Measurements from ENCODE around the gene RAB11A.
"Not testable (repeated sequence)": the region's sequence is repeated elsewhere in the genome, so short reads cannot be mapped to it uniquely, and the experiment has no call there.

RAB11A gene

GRCh38 chr15:65851981-65852380 is 17.3 kb upstream of the RAB11A start:
- Histone ChIP-seq H3K36me3 (ENCODE audit: insufficient read depth, low read length) (no peaks in the 10 kb centered on the region), H3K27me3 (ENCODE audit: control insufficient read depth, insufficient read depth, low read length) (peaks cover 4% of the 10 kb centered on the region), H3K4me2 (ENCODE audit: low read length) (no peak overlapping the region), H3K4me3 (ENCODE audit: low read length) (no peak overlapping the region), H3K9ac (ENCODE audit: low read depth, low read length) (no peak overlapping the region), H3K9me3 (replicated peaks; ENCODE audit: low read length) (no peaks in the 10 kb centered on the region), H3K4me1 (ENCODE audit: control insufficient read depth, insufficient read depth, low read length) (no peaks in the 10 kb centered on the region)

DNA sequence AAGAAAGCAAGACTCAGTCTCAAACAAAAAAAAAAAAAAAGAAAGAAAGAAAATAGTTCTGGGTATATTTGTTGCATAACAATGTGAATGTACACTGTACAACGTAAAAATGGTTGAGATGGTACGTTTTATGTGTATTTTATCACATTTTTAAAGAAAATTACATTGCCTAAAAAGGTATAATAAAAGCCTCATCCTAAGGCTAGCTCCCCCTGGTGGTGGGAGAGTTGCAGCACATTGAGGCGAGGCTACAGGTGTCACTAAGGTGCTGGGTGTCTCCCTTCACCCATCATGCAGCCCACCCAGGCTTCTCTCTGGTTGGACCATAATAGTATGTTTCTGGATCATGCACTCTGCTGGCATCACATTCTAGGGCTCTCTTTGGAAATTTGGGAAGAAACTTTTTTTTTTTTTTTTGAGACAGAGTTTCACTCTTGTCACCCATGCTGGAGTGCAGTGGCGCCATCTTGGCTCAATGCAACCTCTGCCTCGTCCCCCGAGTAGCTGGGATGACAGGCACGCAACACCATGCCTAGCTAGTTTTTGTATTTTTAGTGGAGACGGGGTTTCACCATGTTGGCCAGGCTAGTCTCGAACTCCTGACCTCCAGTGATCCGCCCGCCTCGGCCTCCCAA is 12.4 kb upstream of the RAB11A start:
- Histone ChIP-seq H3K9ac (ENCODE audit: low read depth, low read length) (no peak overlapping the region), H3K4me2 (ENCODE audit: low read length) (no peak overlapping the region)

DNA sequence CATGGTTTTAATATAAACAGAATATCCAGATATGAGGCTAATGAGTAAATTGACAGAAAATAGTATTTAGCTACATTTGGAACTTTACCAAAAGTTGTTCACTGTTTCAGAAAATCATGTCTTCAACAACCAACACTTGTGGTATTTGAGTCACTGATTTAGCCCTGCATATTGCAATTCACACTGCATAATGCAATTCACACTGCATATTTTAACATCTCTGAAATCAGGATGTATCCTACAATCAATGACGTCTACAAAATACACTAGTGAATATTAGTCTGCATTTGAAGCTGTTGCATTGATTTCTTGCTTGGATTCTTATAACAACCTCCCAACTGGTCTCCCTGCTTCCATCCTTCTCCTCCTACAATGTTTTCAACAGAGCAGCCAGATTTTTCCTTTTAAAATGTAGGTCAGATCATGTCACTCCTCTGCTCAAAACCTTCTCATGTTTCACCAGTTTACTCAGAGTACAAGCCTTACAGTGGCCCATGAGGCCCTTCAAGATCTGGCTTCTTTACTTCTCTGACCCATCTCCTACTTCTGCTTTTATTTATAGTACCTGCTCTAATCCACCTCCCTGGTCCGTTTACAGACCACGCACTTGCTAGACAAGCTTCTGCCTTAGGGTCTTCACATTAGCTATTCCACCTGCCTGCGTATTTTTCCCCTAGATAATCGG is 11.4 kb upstream of the RAB11A start:
- Histone ChIP-seq H3K9me3 (replicated peaks; ENCODE audit: low read length) (no peaks in the 10 kb centered on the region), H3K27me3 (ENCODE audit: control insufficient read depth, insufficient read depth, low read length) (peaks cover 4% of the 10 kb centered on the region), H3K36me3 (ENCODE audit: insufficient read depth, low read length) (no peaks in the 10 kb centered on the region), H3K4me3 (ENCODE audit: low read length) (no peak overlapping the region), H3K4me2 (ENCODE audit: low read length) (no peak overlapping the region), H3K9ac (ENCODE audit: low read depth, low read length) (no peak overlapping the region), H3K4me1 (ENCODE audit: control insufficient read depth, insufficient read depth, low read length) (no peaks in the 10 kb centered on the region)

More for the DNA sequence above, 12.4 kb upstream of the RAB11A start:
- no peaks in the 10 kb centered on the region for H3K4me1 ChIP-seq (ENCODE audit: control insufficient read depth, insufficient read depth, low read length)
- peaks cover 4% of the 10 kb centered on the region for H3K27me3 ChIP-seq (ENCODE audit: control insufficient read depth, insufficient read depth, low read length)
- H3K9me3 ChIP-seq (replicated peaks; ENCODE audit: low read length), result no peaks in the 10 kb centered on the region
- H3K4me3 ChIP-seq (ENCODE audit: low read length), result no peak overlapping the region
- no peaks in the 10 kb centered on the region for H3K36me3 ChIP-seq (ENCODE audit: insufficient read depth, low read length)

DNA sequence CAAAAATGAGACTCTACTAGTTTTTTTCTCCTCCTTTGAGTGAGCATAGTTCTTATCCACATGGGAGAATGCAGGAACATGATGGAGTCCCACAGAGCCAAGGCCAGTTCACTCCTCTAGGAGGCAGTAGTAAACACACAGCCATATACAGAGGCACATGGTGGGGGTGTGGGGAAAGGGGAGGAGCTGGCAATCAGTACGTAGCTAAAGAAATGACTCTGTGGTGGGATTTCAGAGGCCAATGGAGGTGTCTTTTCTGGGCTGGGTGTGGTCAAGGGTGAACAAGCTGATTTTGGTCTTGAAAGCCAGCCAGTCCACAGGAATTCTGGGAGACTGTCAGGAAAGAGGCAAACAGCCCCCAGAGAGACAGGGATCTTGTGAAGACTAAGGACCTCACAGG is 6.6 kb upstream of the RAB11A start:
- Histone ChIP-seq H3K27me3 (ENCODE audit: control insufficient read depth, insufficient read depth, low read length) (peaks cover 4% of the 10 kb centered on the region), H3K4me1 (ENCODE audit: control insufficient read depth, insufficient read depth, low read length) (no peaks in the 10 kb centered on the region), H3K36me3 (ENCODE audit: insufficient read depth, low read length) (no peaks in the 10 kb centered on the region), H3K4me3 (ENCODE audit: low read length) (no peak overlapping the region), H3K9ac (ENCODE audit: low read depth, low read length) (no peak overlapping the region), H3K9me3 (replicated peaks; ENCODE audit: low read length) (no peaks in the 10 kb centered on the region), H3K4me2 (ENCODE audit: low read length) (no peak overlapping the region)

GRCh38 chr15:65863106-65863505 is 6.2 kb upstream of the RAB11A start:
- Histone ChIP-seq H3K36me3 (ENCODE audit: insufficient read depth, low read length) (no peaks in the 10 kb centered on the region), H3K9me3 (replicated peaks; ENCODE audit: low read length) (no peaks in the 10 kb centered on the region), H3K4me3 (ENCODE audit: low read length) (no peak overlapping the region), H3K27me3 (ENCODE audit: control insufficient read depth, insufficient read depth, low read length) (peaks cover 4% of the 10 kb centered on the region), H3K4me2 (ENCODE audit: low read length) (no peak overlapping the region), H3K4me1 (ENCODE audit: control insufficient read depth, insufficient read depth, low read length) (no peaks in the 10 kb centered on the region), H3K9ac (ENCODE audit: low read depth, low read length) (no peak overlapping the region)

DNA sequence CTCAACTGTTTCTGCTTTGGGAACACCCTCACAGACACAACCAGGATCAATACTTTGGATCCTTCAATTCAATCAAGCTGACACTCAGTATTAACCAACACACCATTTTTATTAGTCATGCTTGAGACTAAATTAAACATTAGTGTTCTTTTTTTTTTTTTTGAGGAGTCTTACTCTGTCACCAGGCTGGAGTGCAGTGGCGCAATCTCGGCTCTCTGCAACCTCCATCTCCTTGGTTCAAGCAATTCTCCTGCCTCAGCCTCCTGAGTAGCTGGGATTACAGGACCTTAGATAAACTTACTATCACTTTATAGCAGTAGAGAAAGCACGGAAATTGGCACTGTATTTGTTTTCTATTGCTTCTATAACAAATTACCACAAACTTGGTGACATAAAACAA is 2.0 kb upstream of the RAB11A start:
- Histone ChIP-seq H3K9ac (ENCODE audit: low read depth, low read length) (no peak overlapping the region), H3K4me1 (ENCODE audit: control insufficient read depth, insufficient read depth, low read length) (peaks cover 7% of the 10 kb centered on the region), H3K36me3 (ENCODE audit: insufficient read depth, low read length) (no peaks in the 10 kb centered on the region), H3K4me3 (ENCODE audit: low read length) (no peak overlapping the region), H3K4me2 (ENCODE audit: low read length) (no peak overlapping the region), H3K27me3 (ENCODE audit: control insufficient read depth, insufficient read depth, low read length) (no peaks in the 10 kb centered on the region), H3K9me3 (replicated peaks; ENCODE audit: low read length) (no peaks in the 10 kb centered on the region)

DNA sequence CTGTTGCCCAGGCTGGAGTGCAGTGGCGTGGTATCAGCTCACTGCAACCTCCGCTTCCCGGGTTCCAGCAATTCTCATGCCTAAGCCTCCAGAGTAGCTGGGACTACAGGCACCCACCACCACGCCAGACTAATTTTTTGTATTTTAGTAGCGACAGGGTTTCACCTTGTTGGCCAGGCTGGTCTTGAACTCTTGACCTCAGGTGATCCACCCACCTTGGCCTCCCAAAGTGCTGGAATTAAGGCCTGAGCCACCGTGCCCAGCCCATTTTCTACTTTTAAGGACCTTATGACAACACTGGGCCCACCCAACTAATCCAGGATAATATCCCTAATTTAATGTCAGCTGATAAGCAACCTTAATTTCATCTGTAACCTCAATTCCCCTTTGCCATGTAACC is 1.4 kb upstream of the RAB11A start:
- H3K4me1 ChIP-seq (ENCODE audit: control insufficient read depth, insufficient read depth, low read length), result peaks cover 14% of the 10 kb centered on the region
- H3K36me3 ChIP-seq (ENCODE audit: insufficient read depth, low read length); H3K9me3 ChIP-seq (replicated peaks; ENCODE audit: low read length); H3K4me2 ChIP-seq (ENCODE audit: low read length); H3K9ac ChIP-seq (ENCODE audit: low read depth, low read length); H3K27me3 ChIP-seq (ENCODE audit: control insufficient read depth, insufficient read depth, low read length); H3K4me3 ChIP-seq (ENCODE audit: low read length): not testable (repeated sequence)

DNA sequence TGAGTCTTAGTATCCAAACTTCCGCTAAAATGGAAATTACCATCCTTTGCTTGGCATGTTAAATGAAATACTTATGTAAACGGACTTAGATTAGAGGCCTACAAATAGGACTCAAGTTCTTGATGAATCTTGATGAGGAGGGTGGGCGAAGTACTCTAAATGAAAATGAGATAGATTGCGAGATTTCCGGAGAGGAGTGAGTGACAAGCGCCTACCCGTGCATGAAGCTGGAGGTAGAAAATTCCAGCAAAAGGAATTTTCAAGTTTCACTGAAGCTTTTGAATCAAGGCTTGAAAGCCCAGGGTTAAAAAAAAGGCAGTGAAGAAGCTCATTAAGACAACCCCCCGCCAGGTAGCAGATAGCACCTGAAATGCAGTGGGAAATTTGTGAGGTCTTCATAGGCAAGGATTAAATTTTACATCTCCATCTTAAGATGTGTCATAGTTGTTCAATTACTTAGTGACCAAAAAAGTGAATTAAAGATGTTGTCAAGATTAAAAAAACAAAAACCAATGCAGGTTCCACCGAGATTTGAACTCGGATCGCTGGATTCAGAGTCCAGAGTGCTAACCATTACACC is 655 bp upstream of the RAB11A start:
- Histone ChIP-seq H3K27me3 (ENCODE audit: control insufficient read depth, insufficient read depth, low read length) (no peaks in the 10 kb centered on the region), H3K4me1 (ENCODE audit: control insufficient read depth, insufficient read depth, low read length) (peaks cover 18% of the 10 kb centered on the region), H3K9me3 (replicated peaks; ENCODE audit: low read length) (no peaks in the 10 kb centered on the region), H3K36me3 (ENCODE audit: insufficient read depth, low read length) (no peaks in the 10 kb centered on the region), H3K9ac (ENCODE audit: low read depth, low read length) (peak overlapping the region; percentile 94), H3K4me2 (ENCODE audit: low read length) (no peak overlapping the region), H3K4me3 (ENCODE audit: low read length) (peak overlapping the region; percentile 95)

- H3K9me3 ChIP-seq (replicated peaks; ENCODE audit: low read length), result no peaks in the 10 kb centered on the region
- peaks cover 18% of the 10 kb centered on the region for H3K4me1 ChIP-seq (ENCODE audit: control insufficient read depth, insufficient read depth, low read length)
- H3K9ac ChIP-seq (ENCODE audit: low read depth, low read length), result peak overlapping the region; percentile 94
- H3K4me2 ChIP-seq (ENCODE audit: low read length), result peak overlapping the region; percentile 85
- no peaks in the 10 kb centered on the region for H3K27me3 ChIP-seq (ENCODE audit: control insufficient read depth, insufficient read depth, low read length)
- peaks cover 6% of the 10 kb centered on the region for H3K36me3 ChIP-seq (ENCODE audit: insufficient read depth, low read length)
- peak overlapping the region; percentile 95 for H3K4me3 ChIP-seq (ENCODE audit: low read length)
Measured at GRCh38 chr15:65869954-65870871, 922 bp downstream of the RAB11A start.

DNA sequence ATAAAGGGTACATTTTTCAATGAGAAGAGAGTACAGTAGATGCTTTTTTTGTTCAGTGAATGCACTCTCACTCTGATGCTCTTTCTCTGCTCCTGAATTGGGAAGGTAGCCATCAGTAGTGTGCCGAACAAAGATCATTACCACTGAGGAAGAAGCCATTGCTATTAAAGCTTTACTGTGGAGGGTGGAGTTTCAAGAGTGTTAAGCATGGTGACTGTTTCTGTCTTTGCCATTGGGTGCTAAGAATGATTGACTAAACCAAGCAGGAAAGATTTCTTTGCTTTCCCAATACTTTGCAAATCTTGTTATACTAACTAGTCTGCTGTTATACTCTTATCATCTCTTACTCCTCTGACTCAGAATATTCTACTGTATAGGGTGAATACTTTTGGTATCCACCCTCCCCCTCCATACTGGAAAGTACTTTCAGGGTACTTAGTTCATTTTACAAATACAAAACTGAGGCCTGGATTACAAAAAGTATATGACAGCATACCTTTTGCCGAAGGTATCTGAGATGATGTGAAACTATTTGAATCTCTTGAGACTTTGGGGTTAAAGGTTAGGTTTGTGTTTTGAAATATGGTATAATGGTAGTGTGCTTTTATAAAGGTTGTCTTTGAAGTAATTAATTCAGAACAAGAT is 1.7 kb downstream of the RAB11A start:
- H3K4me2 ChIP-seq (ENCODE audit: low read length), result peak overlapping the region; percentile 85
- peaks cover 6% of the 10 kb centered on the region for H3K36me3 ChIP-seq (ENCODE audit: insufficient read depth, low read length)
- peak overlapping the region; percentile 95 for H3K4me3 ChIP-seq (ENCODE audit: low read length)
- H3K9me3 ChIP-seq (replicated peaks; ENCODE audit: low read length), result no peaks in the 10 kb centered on the region
- H3K4me1 ChIP-seq (ENCODE audit: control insufficient read depth, insufficient read depth, low read length), result peaks cover 18% of the 10 kb centered on the region
- peak overlapping the region; percentile 94 for H3K9ac ChIP-seq (ENCODE audit: low read depth, low read length)
- H3K27me3 ChIP-seq (ENCODE audit: control insufficient read depth, insufficient read depth, low read length), result no peaks in the 10 kb centered on the region

DNA sequence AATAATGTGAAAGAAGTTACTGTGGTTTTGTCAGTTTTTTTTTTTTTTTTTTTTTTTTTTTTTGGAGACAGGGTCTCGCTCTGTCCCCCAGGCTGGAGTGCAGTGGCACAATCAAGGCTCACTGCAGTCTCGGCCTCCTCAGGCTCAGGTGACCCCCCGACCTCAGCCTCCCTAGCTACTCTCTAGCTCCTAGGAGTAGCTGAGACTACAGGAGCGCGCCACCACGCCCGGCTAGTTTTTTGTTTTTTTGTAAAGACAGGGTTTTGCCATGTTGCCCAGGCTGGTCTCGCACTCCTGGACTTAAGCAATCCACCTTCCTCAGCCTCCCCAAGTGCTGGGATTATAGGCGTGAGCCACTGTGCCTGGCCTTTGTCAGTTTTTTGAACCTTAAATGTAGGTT is 2.6 kb downstream of the RAB11A start:
- H3K4me3 ChIP-seq (ENCODE audit: low read length); H3K9me3 ChIP-seq (replicated peaks; ENCODE audit: low read length); H3K27me3 ChIP-seq (ENCODE audit: control insufficient read depth, insufficient read depth, low read length): not testable (repeated sequence)
- peaks cover 11% of the 10 kb centered on the region for H3K36me3 ChIP-seq (ENCODE audit: insufficient read depth, low read length)
- peak overlapping the region; percentile 94 for H3K9ac ChIP-seq (ENCODE audit: low read depth, low read length)
- peak overlapping the region; percentile 85 for H3K4me2 ChIP-seq (ENCODE audit: low read length)
- H3K4me1 ChIP-seq (ENCODE audit: control insufficient read depth, insufficient read depth, low read length), result peaks cover 18% of the 10 kb centered on the region
